ENCODE data around the gene TMEM87A. TPM values are rescaled to one million over a fixed set of nuclear protein-coding genes. Genes with fewer than 3 reads are reported as not detected.

Gene TMEM87A
- total and polyA plus RNA-seq, 2 of the 4 experiments (the other 2 are of a cell fraction): 16.6 to 45.3 TPM

GRCh38 chr15:42199126-42199525, 74.1 kb downstream of the TMEM87A start:
- dilution Hi-C loops (cut with HindIII; ENCODE audit: low sequenced_read_pairs, unreplicated experiment): no loop called here
- peaks cover 6% of the 10 kb centered on the region for H3K9me1 ChIP-seq (ENCODE audit: insufficient read depth, low read length)
- no peak overlapping the region for H3K18ac ChIP-seq (ENCODE audit: low read depth, low read length)
- no peak overlapping the region for H2BK15ac ChIP-seq (ENCODE audit: low read depth, low read length)
- H3K56ac ChIP-seq (ENCODE audit: extremely low read depth, insufficient read depth, low read length): no peak overlapping the region
- no peak overlapping the region for H3K27ac ChIP-seq (ENCODE audit: insufficient read depth, low read length)
- H2BK20ac ChIP-seq (ENCODE audit: low read depth, low read length): no peak overlapping the region
- no TSS peak for BruUV-seq (replicated peaks)
- H2AFZ ChIP-seq (replicated peaks; ENCODE audit: low read length, poor library complexity): no peak overlapping the region
- H3K4me3 ChIP-seq (ENCODE audit: insufficient read depth, low read depth, low read length): no peak overlapping the region
- H3K79me1 ChIP-seq (ENCODE audit: low read depth in 1 of 2, low read length in 2 of 2): peaks cover 29 to 60% of the 10 kb centered on the region in 2 experiments
- no peak overlapping the region for H3K9ac ChIP-seq (ENCODE audit: low read depth, low read length)
- in situ Hi-C loops (cut with MboI; ENCODE audit: low sequenced_read_pairs): no loop called here
- TF ChIP-seq CHD1 (IDR thresholded peaks at IDR 0.05; ENCODE audit: low read depth, low read length): no peak
- TF ChIP-seq FOS (IDR thresholded peaks at IDR 0.05; ENCODE audit: low read depth, low read length): no peak
- TF ChIP-seq MAFK (IDR thresholded peaks at IDR 0.05; ENCODE audit: low read depth, low read length): no peak
- TF ChIP-seq SMC3 (IDR thresholded peaks at IDR 0.05; ENCODE audit: low read depth, low read length): no peak
- TF ChIP-seq RFX5 (IDR thresholded peaks at IDR 0.05; ENCODE audit: low read depth, low read length): no peak
- no peak for TF ChIP-seq CTCF (conservative IDR thresholded peaks at IDR 0.05; ENCODE audit: low read depth, low read length)
- no peak for TF ChIP-seq RAD21 (IDR thresholded peaks at IDR 0.05; ENCODE audit: low read length)
- TF ChIP-seq USF2 (IDR thresholded peaks at IDR 0.05; ENCODE audit: low read depth, low read length): no peak
- TF ChIP-seq MXI1 (IDR thresholded peaks at IDR 0.05; ENCODE audit: borderline replicate concordance, low read depth, low read length): no peak
- TF ChIP-seq NFE2L2 (IDR thresholded peaks at IDR 0.05; ENCODE audit: low read depth, low read length): no peak
- no peak for TF ChIP-seq CEBPB (IDR thresholded peaks at IDR 0.05; ENCODE audit: low read depth, low read length)
- no peak for TF ChIP-seq POLR2A (IDR thresholded peaks at IDR 0.05; ENCODE audit: low read depth, low read length)
- no peak for TF ChIP-seq ELK1 (IDR thresholded peaks at IDR 0.05; ENCODE audit: borderline replicate concordance, low read depth, low read length)
- H3K27me3 ChIP-seq (ENCODE audit: control insufficient read depth, insufficient read depth, low read length): no peaks in the 10 kb centered on the region
- no peak overlapping the region for H2BK120ac ChIP-seq (ENCODE audit: low read depth, low read length)
- no peak overlapping the region for H2AK5ac ChIP-seq (ENCODE audit: low read depth, low read length)
- ChIA-PET POLR2A (ENCODE audit: unreplicated experiment) (no interaction called here), CTCF (no interaction called here)
- peaks cover 4% of the 10 kb centered on the region; the same call in 1 of the 2 replicates for H4K20me1 ChIP-seq (ENCODE audit: insufficient read depth, low read length)
- no peaks in the 10 kb centered on the region for H3K9me3 ChIP-seq (ENCODE audit: control insufficient read depth, insufficient read depth, low read length)
- H3K4me1 ChIP-seq (ENCODE audit: control insufficient read depth, insufficient read depth, low read length): no peaks in the 10 kb centered on the region; the same call in 1 of the 2 replicates
- ATAC-seq (ENCODE audit: low read depth): no peak
- H3K14ac ChIP-seq (replicated peaks; ENCODE audit: low read depth, low read length): no peak overlapping the region
- H4K8ac ChIP-seq (ENCODE audit: low read depth in 2 of 2, low read length in 2 of 2): no peak overlapping the region
- H2AK9ac ChIP-seq (replicated peaks; ENCODE audit: low read depth, low read length, poor library complexity): no peak overlapping the region
- H3K4me2 ChIP-seq (ENCODE audit: low read depth, low read length): no peak overlapping the region
- H3K4ac ChIP-seq (ENCODE audit: low read depth, low read length): no peak overlapping the region
- H4K5ac ChIP-seq (ENCODE audit: low read depth, low read length): no peak overlapping the region
- H3K23ac ChIP-seq (ENCODE audit: low read depth, low read length): no peak overlapping the region
- H2BK5ac ChIP-seq (ENCODE audit: low read depth, low read length, poor library complexity, severe bottlenecking): no peak overlapping the region
- no CpG with 5 or more reads among the region's 5 CpGs for WGBS, 2 experiments (ENCODE audit: extremely low coverage in 2 of 2, insufficient read length in 1 of 2)
- H3K36me3 ChIP-seq (ENCODE audit: control insufficient read depth, insufficient read depth, low read length): peaks cover 17% of the 10 kb centered on the region
- no peak for DNase-seq
- no peak overlapping the region for H4K91ac ChIP-seq (ENCODE audit: insufficient read depth, low read depth, low read length)
- intact Hi-C loops (cut with micrococcal nuclease): no loop called here

All from IMR-90 (cell line).